GM21619 (cell line): ENCODE measurements around the gene EFNA5.

Source experiments
- ATAC-seq: cut with Tn5 transposase; IDR thresholded peaks from one replicate; pipeline ENCODE4 v1.9.1; 2021; ENCODE audit not compliant: unreplicated experiment

Gene EFNA5

GRCh38 chr5:107523029-107523680, 147.6 kb downstream of the EFNA5 start:
- no peak for ATAC-seq

GRCh38 chr5:107522456-107522855, 148.3 kb downstream of the EFNA5 start:
- no peak for ATAC-seq

- ATAC-seq = no peak
Measured at GRCh38 chr5:107519900-107520354, 150.8 kb downstream of the EFNA5 start.

GRCh38 chr5:107518616-107519015, 152.1 kb downstream of the EFNA5 start:
- ATAC-seq = no peak

- ATAC-seq = no peak
Measured at GRCh38 chr5:107518190-107518589, 152.5 kb downstream of the EFNA5 start.

GRCh38 chr5:107517185-107518033, 153.3 kb downstream of the EFNA5 start:
- ATAC-seq = no peak

- ATAC-seq = no peak
Measured at GRCh38 chr5:107516452-107517184, 154.1 kb downstream of the EFNA5 start.

- ATAC-seq = no peak
Measured at GRCh38 chr5:107515521-107516080, 155.1 kb downstream of the EFNA5 start.

GRCh38 chr5:107514305-107514704, 156.4 kb downstream of the EFNA5 start:
- no peak for ATAC-seq

GRCh38 chr5:107513337-107514085, 157.2 kb downstream of the EFNA5 start:
- no peak for ATAC-seq

- no peak for ATAC-seq
Measured at GRCh38 chr5:107512029-107512428, 158.7 kb downstream of the EFNA5 start.

GRCh38 chr5:107510125-107510524, 160.6 kb downstream of the EFNA5 start:
- ATAC-seq = no peak

- ATAC-seq = no peak
Measured at GRCh38 chr5:107508097-107508496, 162.6 kb downstream of the EFNA5 start.

GRCh38 chr5:107505763-107506534, 164.8 kb downstream of the EFNA5 start:
- ATAC-seq = no peak

GRCh38 chr5:107504424-107504823, 166.3 kb downstream of the EFNA5 start:
- ATAC-seq = no peak

GRCh38 chr5:107502676-107503060, 168.1 kb downstream of the EFNA5 start:
- ATAC-seq = no peak

- ATAC-seq = no peak
Measured at GRCh38 chr5:107501965-107502675, 168.6 kb downstream of the EFNA5 start.

- no peak for ATAC-seq
Measured at GRCh38 chr5:107500840-107501239, 169.9 kb downstream of the EFNA5 start.

- no peak for ATAC-seq
Measured at GRCh38 chr5:107500347-107500746, 170.4 kb downstream of the EFNA5 start.
